H1 (cell line): Measurements from ENCODE around the gene FAM227B. TPM values are rescaled to one million over a fixed set of nuclear protein-coding genes. Genes with fewer than 3 reads are reported as not detected.

Experiments
- CTCF ChIA-PET: fragments of 300-600 bp; sonication (Branson Sonifier 250); formaldehyde crosslinking; loops from one replicate; lab custom pipeline; 2021; ENCODE audit not compliant: partially characterized antibody; lab: Charles Lee
- POLR2A ChIA-PET: fragments of 300-600 bp; sonication (Branson Sonifier 250); formaldehyde crosslinking; loops from one replicate; lab custom pipeline; 2021; ENCODE audit warnings: inconsistent platforms; ENCODE audit not compliant: partially characterized antibody; lab: Charles Lee
- DNase-seq, 2 experiments: peaks; one replicate each; pipeline versions ENCODE4 v3.0.0 to v3.0.0-alpha.2; 2010 to 2022; ENCODE audit warnings: low spot score in 2 of 2, low read depth in 1 of 2, mixed read lengths in 1 of 2
- FAIRE-seq: peaks from 2 replicates; lab custom pipeline; 2011; peaks lifted over from hg19 to GRCh38; lab: Jason Lieb, UNC
- H2AFZ ChIP-seq: 2 replicates; pipeline ENCODE4 v1.8.1; 2012; ENCODE audit warnings: low read length, inconsistent platforms
- H2AK5ac ChIP-seq: 2 replicates; pipeline ENCODE4 v1.6.1; 2013; ENCODE audit warnings: low read depth, low read length
- H2BK120ac ChIP-seq: replicated peaks from 2 replicates; pipeline ENCODE3; 2013; ENCODE audit warnings: low read depth, low read length, inconsistent platforms
- H2BK12ac ChIP-seq: 2 replicates; pipeline ENCODE4 v1.6.1; 2013; ENCODE audit warnings: low read depth, low read length
- H2BK15ac ChIP-seq: 2 replicates; pipeline ENCODE4 v1.6.1; 2013; ENCODE audit warnings: low read length
- H2BK20ac ChIP-seq: 2 replicates; pipeline ENCODE4 v1.6.1; 2013; ENCODE audit warnings: low read length
- H2BK5ac ChIP-seq: 2 replicates; pipeline ENCODE4 v1.6.1; 2013; ENCODE audit warnings: low read depth, low read length
- H3K14ac ChIP-seq: 2 replicates; pipeline ENCODE4 v1.6.1; 2013; ENCODE audit warnings: inconsistent platforms; ENCODE audit not compliant: insufficient read length
- H3K18ac ChIP-seq: 2 replicates; pipeline ENCODE4 v1.6.1; 2013; ENCODE audit warnings: low read length; ENCODE audit errors: extremely low read depth
- H3K23ac ChIP-seq: 2 replicates; pipeline ENCODE4 v1.6.1; 2013; ENCODE audit warnings: inconsistent platforms; ENCODE audit not compliant: insufficient read length
- H3K23me2 ChIP-seq: 2 replicates; pipeline ENCODE4 v1.6.1; 2013; ENCODE audit warnings: low read depth, low read length
- H3K27ac ChIP-seq: 2 replicates; pipeline ENCODE4 v1.6.1; 2011; ENCODE audit warnings: low read depth, low read length, inconsistent platforms
- H3K27me3 ChIP-seq, 4 experiments: replicated peaks in 1 of 4; 1 replicate in 1 of 4; 2 replicates in 3 of 4; pipeline versions ENCODE4 v1.6.1 to v1.8.1; 2011 to 2013; ENCODE audit warnings: low read length in 3 of 4, mild to moderate bottlenecking in 3 of 4, inconsistent platforms in 2 of 4, mixed read lengths in 2 of 4, moderate library complexity in 1 of 4; ENCODE audit not compliant: control insufficient read depth in 3 of 4, insufficient read depth in 3 of 4; ENCODE audit errors: extremely low read depth in 1 of 4
- H3K36me3 ChIP-seq, 4 experiments: 2 replicates each; pipeline versions ENCODE4 v1.6.1 to v1.8.1; 2011 to 2013; ENCODE audit warnings: mild to moderate bottlenecking in 4 of 4, low read length in 3 of 4, moderate library complexity in 2 of 4, control low read depth in 1 of 4, inconsistent platforms in 1 of 4; ENCODE audit not compliant: insufficient read depth in 4 of 4, control insufficient read depth in 2 of 4
- H3K4ac ChIP-seq: replicated peaks from 2 replicates; pipeline ENCODE3; 2013; ENCODE audit warnings: low read length, low read depth, mixed read lengths, inconsistent platforms; ENCODE audit not compliant: insufficient read length
- H3K4me1 ChIP-seq, 4 experiments: replicated peaks in 1 of 4; 1 replicate in 1 of 4; 2 replicates in 3 of 4; pipeline versions ENCODE4 v1.6.1 to v1.8.1; 2011 to 2013; ENCODE audit warnings: low read length in 3 of 4, inconsistent platforms in 2 of 4, mixed read lengths in 1 of 4; ENCODE audit not compliant: insufficient read depth in 4 of 4, control insufficient read depth in 3 of 4
- H3K4me2 ChIP-seq, 2 experiments: 2 replicates each; pipeline versions ENCODE4 v1.6.1 to v1.8.1; 2011 to 2013; ENCODE audit warnings: low read depth in 2 of 2, low read length in 2 of 2, control low read depth in 1 of 2, inconsistent platforms in 1 of 2, mild to moderate bottlenecking in 1 of 2; ENCODE audit not compliant: insufficient read depth in 1 of 2
- H3K4me3 ChIP-seq, 4 experiments: fragments of 200-600, 300-600 bp in 1 of 4; sonication (generic), shearing (Covaris generic), sonication (Bioruptor Twin) in 1 of 4; 2 replicates each; pipeline versions ENCODE4 v1.5.1 to v1.8.1; 2011 to 2016; ENCODE audit warnings: low read length in 4 of 4, low read depth in 3 of 4, control low read depth in 2 of 4, inconsistent platforms in 2 of 4, mild to moderate bottlenecking in 2 of 4, mixed read lengths in 1 of 4, moderate library complexity in 1 of 4; ENCODE audit not compliant: insufficient read depth in 2 of 4; ENCODE audit errors: extremely low read depth in 1 of 4
- H3K56ac ChIP-seq: replicated peaks from 2 replicates; pipeline ENCODE3; 2013; ENCODE audit warnings: low read depth, mild to moderate bottlenecking, mixed read lengths, low read length, inconsistent platforms; ENCODE audit not compliant: insufficient read length
- H3K79me1 ChIP-seq: 2 replicates; pipeline ENCODE4 v1.6.1; 2013; ENCODE audit warnings: low read depth, low read length, control low read depth
- H3K79me2 ChIP-seq, 2 experiments: 2 replicates each; pipeline versions ENCODE4 v1.6.1 to v1.8.1; 2012 to 2013; ENCODE audit warnings: low read length in 2 of 2, mild to moderate bottlenecking in 2 of 2, inconsistent platforms in 1 of 2; ENCODE audit not compliant: insufficient read depth in 2 of 2, control insufficient read depth in 1 of 2
- H3K9ac ChIP-seq, 4 experiments: replicated peaks in 1 of 4; 1 replicate in 1 of 4; 2 replicates in 3 of 4; pipeline versions ENCODE4 v1.6.1 to v1.8.1; 2011 to 2013; ENCODE audit warnings: low read depth in 3 of 4, low read length in 3 of 4, control low read depth in 2 of 4, mild to moderate bottlenecking in 2 of 4, moderate library complexity in 2 of 4, inconsistent platforms in 1 of 4; ENCODE audit errors: extremely low read depth in 1 of 4
- H3K9me3 ChIP-seq, 2 experiments: 2 replicates each; pipeline versions ENCODE4 v1.6.1 to v1.8.1; 2012 to 2013; ENCODE audit warnings: mild to moderate bottlenecking in 2 of 2, moderate library complexity in 2 of 2, control low read depth in 1 of 2, inconsistent platforms in 1 of 2, low read depth in 1 of 2, low read length in 1 of 2, mixed read lengths in 1 of 2; ENCODE audit not compliant: insufficient read depth in 2 of 2
- H4K20me1 ChIP-seq, 2 experiments: replicated peaks in 1 of 2; 2 replicates each; pipeline versions ENCODE3 to v1.8.1; 2011 to 2013; ENCODE audit warnings: inconsistent platforms in 2 of 2, low read length in 2 of 2, mild to moderate bottlenecking in 1 of 2; ENCODE audit not compliant: insufficient read depth in 2 of 2, control insufficient read depth in 1 of 2
- H4K5ac ChIP-seq: 2 replicates; pipeline ENCODE4 v1.6.1; 2013; ENCODE audit warnings: low read length, low read depth, mixed read lengths, inconsistent platforms; ENCODE audit not compliant: insufficient read length
- H4K8ac ChIP-seq: 2 replicates; pipeline ENCODE4 v1.8.0; 2013; ENCODE audit warnings: mild to moderate bottlenecking, moderate library complexity, low read length, inconsistent platforms; ENCODE audit not compliant: insufficient read depth; ENCODE audit errors: extremely low read depth
- H4K91ac ChIP-seq: replicated peaks from 2 replicates; pipeline ENCODE3; 2013; ENCODE audit warnings: low read length, mixed read lengths, inconsistent platforms; ENCODE audit not compliant: insufficient read length
- ATF2 ChIP-seq: IDR thresholded peaks from 2 replicates; pipeline ENCODE4 v1.6.1; 2012; ENCODE audit warnings: low read length, inconsistent platforms
- BACH1 ChIP-seq: IDR thresholded peaks from 2 replicates; pipeline ENCODE4 v1.6.1; 2012; ENCODE audit warnings: low read length, improper control_type of control experiment
- CEBPB ChIP-seq: IDR thresholded peaks from 2 replicates; pipeline ENCODE4 v1.6.1; 2012; ENCODE audit warnings: low read depth, low read length
- EGR1 ChIP-seq: IDR thresholded peaks from 2 replicates; pipeline ENCODE4 v1.6.1; 2011; ENCODE audit warnings: low read depth, low read length, borderline replicate concordance
- EZH2 ChIP-seq: fragments of 200-600 bp; sonication (generic); IDR thresholded peaks from 2 replicates; pipeline ENCODE4 v1.7.1; 2012; ENCODE audit warnings: low read depth, mild to moderate bottlenecking, moderate library complexity, low read length, inconsistent platforms; ENCODE audit not compliant: severe bottlenecking
- HDAC2 ChIP-seq, 2 experiments: fragments of 300-600 bp in 1 of 2; sonication (generic) in 1 of 2; IDR thresholded peaks; 2 replicates each; pipeline ENCODE4 v1.6.1; 2011 to 2012; ENCODE audit warnings: low read depth in 2 of 2, low read length in 2 of 2, mild to moderate bottlenecking in 2 of 2, moderate library complexity in 2 of 2, borderline replicate concordance in 1 of 2, inconsistent platforms in 1 of 2
- POLR2A ChIP-seq, 2 experiments: IDR thresholded peaks; 1 replicate in 1 of 2; 2 replicates in 1 of 2; pipeline ENCODE4 v1.6.1; 2011; ENCODE audit warnings: low read depth in 2 of 2, low read length in 2 of 2, mild to moderate bottlenecking in 2 of 2; ENCODE audit errors: control extremely low read depth in 1 of 2
- RFX5 ChIP-seq: IDR thresholded peaks from 2 replicates; pipeline ENCODE4 v1.6.1; 2011; ENCODE audit warnings: low read depth, low read length, improper control_type of control experiment, borderline replicate concordance
- RNF2 ChIP-seq: fragments of 200-900, 300-1000 bp; sonication (generic); IDR thresholded peaks from 2 replicates; pipeline ENCODE4 v1.7.1; 2016; ENCODE audit warnings: borderline replicate concordance, low read depth, mild to moderate bottlenecking, antibody characterized with exemption, low read length; ENCODE audit not compliant: poor library complexity, severe bottlenecking; ENCODE audit errors: missing control alignments
- SIN3A ChIP-seq, 2 experiments: IDR thresholded peaks in 1 of 2; conservative IDR thresholded peaks in 1 of 2; 2 replicates each; pipeline ENCODE4 v1.6.1; 2011 to 2012; ENCODE audit warnings: low read length in 2 of 2, improper control_type of control experiment in 1 of 2, low read depth in 1 of 2, mild to moderate bottlenecking in 1 of 2
- SP4 ChIP-seq: IDR thresholded peaks from 2 replicates; pipeline ENCODE4 v1.6.1; 2012; ENCODE audit warnings: low read length, inconsistent platforms
- SRF ChIP-seq: IDR thresholded peaks from 2 replicates; pipeline ENCODE4 v1.6.1; 2011; ENCODE audit warnings: mild to moderate bottlenecking, low read depth, low read length, moderate library complexity
- WGBS, 2 experiments: shearing (Covaris generic) in 1 of 2; methylation state at CpG; one replicate each; pipeline versions ENCODE4 v1.1.6 to v1.1.7; 2013 to 2015; ENCODE audit warnings: low lambda C conversion rate in 2 of 2, mixed read lengths in 2 of 2, inconsistent platforms in 1 of 2, low coverage in 1 of 2, missing lambda C conversion rate in 1 of 2; ENCODE audit not compliant: insufficient replicate concordance in 2 of 2, insufficient coverage in 1 of 2, insufficient read length in 1 of 2; ENCODE audit errors: extremely low coverage in 1 of 2, missing lambda C conversion rate in 1 of 2; 5-methylcytosine and 5-hydroxymethylcytosine counted together
- polyA plus RNA-seq, 7 experiments: library from polyadenylated mRNA; depleted of rRNA in 3 of 7; stranded (reverse) in 5 of 7; unstranded in 2 of 7; fragments of >200 nt in 5 of 7; fragments of 200-250 nt in 2 of 7; gene quantifications; 1 replicate in 5 of 7; 2 replicates in 1 of 7; 4 replicates in 1 of 7; pipeline versions ENCODE4 v1.2.1 to v1.2.3, GENCODE V29; 2011 to 2013; ENCODE audit warnings: missing spikeins in 2 of 7, mixed read lengths in 2 of 7
- total RNA-seq: library from RNA; stranded (reverse); fragmentation: NEBNext Ultra II Directional; extraction: Animal tissue kit (Norgen Biotek cat#: 25700); gene quantifications from 2 replicates; pipeline ENCODE4 v1.2.1, GENCODE V29; 2021

Gene FAM227B
- total and polyA plus RNA-seq, 2 of the 8 experiments (the other 6 are each of a cell fraction or from before 2014, with no cell fraction given): 4.0 to 6.5 TPM

- Histone ChIP-seq H3K14ac (no peak overlapping the region), H3K9me3 (no peaks in the 10 kb centered on the region), H3K27ac (no peak overlapping the region), H3K23ac (no peak overlapping the region), H4K20me1 (no peaks in the 10 kb centered on the region), H2AFZ (no peak overlapping the region), H3K36me3 (no peaks in the 10 kb centered on the region), H3K23me2 (no peaks in the 10 kb centered on the region), H3K4me1 (peaks cover 0 to 8% (median 7%) of the 10 kb centered on the region in 4 experiments; a peak in 3 of 7 replicates), H2BK20ac (no peak overlapping the region), H3K4me3 (no peak overlapping the region), H2BK5ac (0 out of 2 replicates have a peak overlapping the region, but pooled peaks have one; percentile 28), H4K91ac (peak overlapping the region; percentile 35), H3K56ac (no peak overlapping the region), H4K5ac (peak overlapping the region; percentile 25), H2BK12ac (no peak overlapping the region; the same call in 1 of the 2 replicates), H3K4ac (peak overlapping the region; percentile 44), H3K9ac (no peak overlapping the region), H4K8ac (no peak overlapping the region), H3K79me2 (no peaks in the 10 kb centered on the region), H2BK15ac (no peak overlapping the region), H3K4me2 (no peak overlapping the region), H3K18ac (no peak overlapping the region), H2BK120ac (peak overlapping the region; percentile 55), H3K79me1 (no peaks in the 10 kb centered on the region), H2AK5ac (peak overlapping the region; percentile 31; the same call in 1 of the 2 replicates), H3K27me3 (no peaks in the 10 kb centered on the region)
- DNase-seq (no peak), FAIRE-seq (no peak)
- ChIA-PET POLR2A (interaction anchor here (0.9 kb wide), 1 partner anchor 14 kb away, joined by 3 read pairs; no protein-coding TSS in a partner anchor), CTCF (interaction anchor here (1.7 kb wide), 1 partner anchor 107 kb away, joined by 4 read pairs; no protein-coding TSS in a partner anchor)
- 100% methylated on average over 1 of the region's 1 CpG; no CpG with 5 or more reads in 1 of the 2 experiments for WGBS, 2 experiments
- no peak for TF ChIP-seq ATF2
- TF ChIP-seq EGR1: no peak
- no peak for TF ChIP-seq POLR2A (IDR thresholded peaks at IDR 0.05; ENCODE audit: control extremely low read depth in 1 of 2, low read depth in 2 of 2, low read length in 2 of 2)
- TF ChIP-seq SIN3A (conservative IDR thresholded peaks at IDR 0.05 in 1 of 2, IDR thresholded peaks at IDR 0.05 in 1 of 2; ENCODE audit: low read depth in 1 of 2, low read length in 2 of 2): no peak
- no peak for TF ChIP-seq BACH1
- no peak for TF ChIP-seq SP4
- no peak for TF ChIP-seq HDAC2 (IDR thresholded peaks at IDR 0.05; ENCODE audit: borderline replicate concordance in 1 of 2, low read depth in 2 of 2, low read length in 2 of 2)
- no peak for TF ChIP-seq EZH2
- TF ChIP-seq RFX5: no peak
- no peak for TF ChIP-seq CEBPB
- TF ChIP-seq SRF: no peak
- no peak for TF ChIP-seq RNF2
Measured at GRCh38 chr15:49314716-49315115, 305.9 kb downstream of the FAM227B start.
